B cell (primary cell): ENCODE data around the gene TRMT61A. TPM values are rescaled to one million over a fixed set of nuclear protein-coding genes. Genes with fewer than 3 reads are reported as not detected.

ENCODE experiments used
- ATAC-seq: fragments of 200-7000 bp; cut with Tn5 transposase; one replicate; pipeline ENCODE4 v1.10.0; 2021; ENCODE audit warnings: low read depth, mild to moderate bottlenecking, moderate number of reproducible peaks, moderate library complexity
- CTCF ChIA-PET: fragments of 350-600 bp; sonication (Branson Sonifier 250); formaldehyde crosslinking; loops from one replicate; lab custom pipeline; 2021; ENCODE audit warnings: antibody characterized with exemption, inconsistent platforms; lab: Charles Lee
- POLR2A ChIA-PET: fragments of 350-600 bp; sonication (Branson Sonifier 250); formaldehyde crosslinking; loops from one replicate; lab custom pipeline; 2021; ENCODE audit warnings: antibody characterized with exemption; lab: Charles Lee
- DNase-seq: peaks from one replicate; pipeline ENCODE4 v3.0.0; 2013
- H2AFZ ChIP-seq: 2 replicates; pipeline ENCODE4 v1.6.1; 2012; ENCODE audit warnings: mild to moderate bottlenecking, low read depth, low read length; ENCODE audit not compliant: insufficient read depth, poor library complexity, severe bottlenecking
- H3K27ac ChIP-seq, 2 donors: 1 replicate in 1 of 2; 2 replicates in 1 of 2; pipeline ENCODE4 v1.5.1; 2012 to 2013; ENCODE audit warnings: low read length in 2 of 2, mild to moderate bottlenecking in 2 of 2, moderate library complexity in 1 of 2
- H3K27me3 ChIP-seq, 4 experiments: fragments of 200-600 bp in 1 of 4; sonication (generic) in 1 of 4; replicated peaks in 1 of 4; 1 replicate in 2 of 4; 2 replicates in 2 of 4; pipeline versions ENCODE4 v1.6.1 to v1.7.0; 2013 to 2016; ENCODE audit warnings: low read length in 3 of 4, mild to moderate bottlenecking in 2 of 4, mixed read lengths in 1 of 4, moderate library complexity in 1 of 4; ENCODE audit not compliant: insufficient read depth in 4 of 4, control insufficient read depth in 3 of 4; ENCODE audit errors: control extremely low read depth in 1 of 4
- H3K36me3 ChIP-seq, 2 experiments: replicated peaks in 1 of 2; 1 replicate in 1 of 2; 2 replicates in 1 of 2; pipeline versions ENCODE4 v1.6.1 to v1.7.1; 2013; ENCODE audit warnings: low read length in 1 of 2; ENCODE audit not compliant: insufficient read depth in 2 of 2, control insufficient read depth in 1 of 2; ENCODE audit errors: control extremely low read depth in 1 of 2, extremely low read depth in 1 of 2
- H3K4me1 ChIP-seq, 2 donors: fragments of 200-600 bp in 1 of 2; sonication (generic) in 1 of 2; 1 replicate in 1 of 2; 2 replicates in 1 of 2; pipeline versions ENCODE4 v1.5.1 to v1.6.1; 2013 to 2017; ENCODE audit warnings: low read length in 2 of 2; ENCODE audit not compliant: control insufficient read depth in 2 of 2, insufficient read depth in 2 of 2
- H3K4me2 ChIP-seq: replicated peaks from 2 replicates; pipeline ENCODE3; 2012; ENCODE audit warnings: mild to moderate bottlenecking, low read depth, low read length; ENCODE audit not compliant: poor library complexity, severe bottlenecking
- H3K4me3 ChIP-seq, 5 experiments: fragments of 200-600 bp in 1 of 5; sonication (generic) in 1 of 5; 1 replicate in 3 of 5; 2 replicates in 2 of 5; pipeline versions ENCODE4 v1.5.1 to v1.7.0; 2011 to 2016; ENCODE audit warnings: low read length in 4 of 5, mild to moderate bottlenecking in 4 of 5, low read depth in 2 of 5, control low read depth in 1 of 5, moderate library complexity in 1 of 5; ENCODE audit not compliant: insufficient read depth in 1 of 5; ENCODE audit errors: control extremely low read depth in 1 of 5, extremely low read depth in 1 of 5
- H3K79me2 ChIP-seq: fragments of 200-600 bp; sonication (generic); one replicate; pipeline ENCODE4 v1.6.0; 2016; ENCODE audit warnings: low read length; ENCODE audit not compliant: control insufficient read depth, insufficient read depth
- H3K9ac ChIP-seq: fragments of 200-600 bp; sonication (generic); 2 replicates; pipeline ENCODE4 v1.6.1; 2017; ENCODE audit warnings: mild to moderate bottlenecking, low read length, moderate library complexity
- H3K9me3 ChIP-seq, 3 donors: one replicate each; pipeline versions ENCODE4 v1.6.1 to v1.7.1; 2013; ENCODE audit warnings: low read length in 2 of 3; ENCODE audit not compliant: control insufficient read depth in 2 of 3, insufficient read depth in 1 of 3; ENCODE audit errors: control extremely low read depth in 1 of 3
- H4K20me1 ChIP-seq: 2 replicates; pipeline ENCODE4 v1.6.0; 2012; ENCODE audit warnings: mild to moderate bottlenecking, low read length; ENCODE audit not compliant: insufficient read depth, control insufficient read depth, poor library complexity, severe bottlenecking
- H3K27ac Mint-ChIP-seq: one replicate; pipeline ENCODE4 v1.8.0; 2021; ENCODE audit warnings: mixed read lengths
- H3K27me3 Mint-ChIP-seq: one replicate; pipeline ENCODE4 v1.8.0; 2021; ENCODE audit warnings: mixed read lengths
- H3K4me1 Mint-ChIP-seq: one replicate; pipeline ENCODE4 v1.8.0; 2021; ENCODE audit warnings: mixed read lengths
- H3K4me3 Mint-ChIP-seq: one replicate; pipeline ENCODE4 v1.8.0; 2021; ENCODE audit warnings: mixed read lengths
- H3K9me3 Mint-ChIP-seq: one replicate; pipeline ENCODE4 v1.8.0; 2022; ENCODE audit warnings: mixed read lengths; ENCODE audit not compliant: insufficient read depth
- CTCF ChIP-seq: fragments of 200-600 bp; IDR thresholded peaks from one replicate; pipeline ENCODE4 v1.8.0; 2022; ENCODE audit warnings: antibody characterized with exemption, mild to moderate bottlenecking
- EZH2 ChIP-seq: IDR thresholded peaks from 2 replicates; pipeline ENCODE4 v1.6.1; 2012; ENCODE audit warnings: borderline replicate concordance, low read depth, mild to moderate bottlenecking, moderate library complexity, low read length; ENCODE audit not compliant: insufficient read depth, poor library complexity, severe bottlenecking
- whole genome bisulfite sequencing: methylation state at CpG from one replicate; pipeline ENCODE4 v1.1.5; 2013; ENCODE audit warnings: missing lambda C conversion rate; ENCODE audit not compliant: insufficient coverage; 5-methylcytosine and 5-hydroxymethylcytosine counted together
- intact Hi-C: fragments of 100-400 bp; cut with micrococcal nuclease; formaldehyde crosslinking; loops from one replicate; pipeline ENCODE4 v1.10.0; 2022
- polyA plus RNA-seq: library from polyadenylated mRNA; depleted of rRNA; stranded (reverse); fragments of >200 nt; gene quantifications from 2 replicates; pipeline ENCODE4 v1.2.3, GENCODE V29; 2012
- total RNA-seq, 2 donors: library from RNA; stranded (reverse); fragments of 120-200 nt in 1 of 2; gene quantifications; 1 replicate in 1 of 2; 2 replicates in 1 of 2; pipeline versions ENCODE4 v1.2.3 to v1.2.4, GENCODE V29; 2013 to 2022

The TRMT61A gene
- total and polyA plus RNA-seq, 2 donors (not counting 1 experiment from before 2014, with no cell fraction given) = 9.5 to 18.4 TPM

DNA sequence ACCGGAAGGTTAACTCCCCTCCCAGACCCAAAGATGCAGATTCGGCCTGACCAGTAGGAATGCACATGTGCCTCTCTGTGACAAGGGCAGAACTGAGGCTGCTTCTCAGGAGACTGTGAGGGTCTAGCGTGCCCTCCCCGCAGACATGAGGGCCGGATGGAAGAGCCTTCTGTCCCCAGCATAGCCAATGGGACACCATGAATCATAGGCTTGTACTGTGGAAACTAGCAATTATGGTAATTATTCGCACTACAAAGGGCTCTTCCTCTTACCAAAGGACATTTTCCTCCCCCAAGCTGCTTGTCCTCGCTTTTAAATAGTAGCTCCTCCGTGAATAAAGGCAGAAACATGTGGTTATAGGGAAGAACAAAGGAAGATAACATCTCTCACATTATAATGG, 40.0 kb downstream of the TRMT61A start:
- Mint-ChIP-seq H3K27me3 (no peaks in the 10 kb centered on the region), H3K9me3 (no peaks in the 10 kb centered on the region), H3K4me3 (no peak overlapping the region), H3K27ac (no peak overlapping the region), H3K4me1 (peaks cover 20% of the 10 kb centered on the region)
- H3K27ac ChIP-seq = no peak overlapping the region
- POLR2A ChIA-PET = no interaction called here
- no peak overlapping the region for H3K9ac ChIP-seq
- WGBS = 100% methylated on average over 5 of the region's 8 CpGs
- ATAC-seq = no peak
- H2AFZ ChIP-seq = no peak overlapping the region
- no peaks in the 10 kb centered on the region for H3K9me3 ChIP-seq
- intact Hi-C loops = loop anchor here (10.0 kb wide), 1 partner anchor 234 kb away; the partner anchor contains the start of gene EIF5
- no peak overlapping the region for H3K4me2 ChIP-seq
- H3K79me2 ChIP-seq = peaks cover 67% of the 10 kb centered on the region
- no peak for TF ChIP-seq EZH2
- no peak for TF ChIP-seq CTCF
- no peak for DNase-seq
- CTCF ChIA-PET = interaction anchor here (0.7 to 1.5 kb wide), 4 partner anchors 103 to 239 kb away, joined by 3 to 4 read pairs (median 4); no protein-coding TSS in a partner anchor
- no peaks in the 10 kb centered on the region for H3K27me3 ChIP-seq
- no peak overlapping the region for H3K4me3 ChIP-seq
- H3K4me1 ChIP-seq = peaks cover 3 to 6% of the 10 kb centered on the region in 2 donors
- H3K36me3 ChIP-seq = peaks cover 2 to 21% of the 10 kb centered on the region in 2 experiments
- H4K20me1 ChIP-seq = peaks cover 56% of the 10 kb centered on the region

DNA sequence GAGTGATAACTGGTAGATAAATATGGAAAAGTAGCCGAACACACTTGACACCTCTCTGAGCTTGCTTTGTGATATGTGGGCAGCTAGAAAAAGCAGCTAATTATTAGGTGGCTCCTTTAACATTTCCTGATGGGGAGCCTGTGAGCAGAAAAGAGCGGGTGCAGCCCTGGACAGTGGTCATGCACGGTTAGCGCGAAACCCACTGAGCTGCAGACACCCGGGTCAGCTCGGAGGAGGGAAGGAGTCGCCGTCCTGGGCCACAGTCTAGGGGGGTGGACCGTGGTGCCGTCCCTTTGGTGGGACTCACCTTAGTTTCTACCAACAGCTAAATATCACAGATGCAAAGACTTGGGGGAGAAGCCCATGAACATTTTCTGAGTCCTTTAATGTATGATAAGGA, 40.4 kb downstream of the TRMT61A start:
- Histone ChIP-seq H3K4me3 (no peak overlapping the region), H4K20me1 (peaks cover 56% of the 10 kb centered on the region), H3K4me1 (peaks cover 0 to 2% of the 10 kb centered on the region in 2 donors), H3K9ac (no peak overlapping the region), H3K27me3 (no peaks in the 10 kb centered on the region), H3K27ac (no peak overlapping the region), H3K36me3 (peaks cover 4 to 26% of the 10 kb centered on the region in 2 experiments), H2AFZ (no peak overlapping the region), H3K4me2 (no peak overlapping the region), H3K9me3 (no peaks in the 10 kb centered on the region), H3K79me2 (peaks cover 64% of the 10 kb centered on the region)
- POLR2A ChIA-PET = no interaction called here
- WGBS = 86% methylated on average over 8 of the region's 11 CpGs
- Mint-ChIP-seq H3K9me3 (no peaks in the 10 kb centered on the region), H3K27ac (no peak overlapping the region), H3K4me3 (no peak overlapping the region), H3K27me3 (no peaks in the 10 kb centered on the region), H3K4me1 (peaks cover 17% of the 10 kb centered on the region)
- intact Hi-C loops = loop anchor here (10.0 kb wide), 1 partner anchor 235 kb away; the partner anchor contains the start of gene EIF5
- TF ChIP-seq CTCF = no peak
- no peak for TF ChIP-seq EZH2
- DNase-seq (no peak), ATAC-seq (no peak)
- CTCF ChIA-PET = interaction anchor here (0.7 to 1.2 kb wide), 3 partner anchors 103 to 239 kb away, joined by 3 to 4 read pairs (median 4); no protein-coding TSS in a partner anchor
